ENCODE results near the gene CIDEC. TPM values are rescaled to one million over a fixed set of nuclear protein-coding genes. Genes with fewer than 3 reads are reported as not detected.
A peak's percentile ranks its signal among the peaks of the same experiment; 100 is the strongest.

CIDEC gene
- total and polyA plus RNA-seq, 2 of the 8 experiments (the other 6 are each of a cell fraction or from before 2014, with no cell fraction given), result not detected

- TF ChIP-seq E2F6 (IDR thresholded peaks at IDR 0.05) (0 out of 2 replicates have a peak, but pooled peaks have one; percentile 8), CREB1 (IDR thresholded peaks at IDR 0.05) (no peak), GABPA (IDR thresholded peaks at IDR 0.05; ENCODE audit: borderline replicate concordance, insufficient read depth, low read length) (peak; percentile 72; the same call in 1 of the 2 replicates), PHF8 (conservative IDR thresholded peaks at IDR 0.05; ENCODE audit: low read depth, low read length) (0 out of 2 replicates have a peak, but pooled peaks have one; percentile 35), ASH2L (IDR thresholded peaks at IDR 0.05; ENCODE audit: low read length) (peak; percentile 40)
These were observed 17.5 kb downstream of the CIDEC start (continued) for GRCh38 chr3:9862391-9863057.

Data from H1 (cell line).